ENCODE measurements around the gene CBARP. TPM values are rescaled to one million over a fixed set of nuclear protein-coding genes. Genes with fewer than 3 reads are reported as not detected.

Gene CBARP
- total RNA-seq, 1 experiment from 2014 or later = 28.4 TPM

DNA sequence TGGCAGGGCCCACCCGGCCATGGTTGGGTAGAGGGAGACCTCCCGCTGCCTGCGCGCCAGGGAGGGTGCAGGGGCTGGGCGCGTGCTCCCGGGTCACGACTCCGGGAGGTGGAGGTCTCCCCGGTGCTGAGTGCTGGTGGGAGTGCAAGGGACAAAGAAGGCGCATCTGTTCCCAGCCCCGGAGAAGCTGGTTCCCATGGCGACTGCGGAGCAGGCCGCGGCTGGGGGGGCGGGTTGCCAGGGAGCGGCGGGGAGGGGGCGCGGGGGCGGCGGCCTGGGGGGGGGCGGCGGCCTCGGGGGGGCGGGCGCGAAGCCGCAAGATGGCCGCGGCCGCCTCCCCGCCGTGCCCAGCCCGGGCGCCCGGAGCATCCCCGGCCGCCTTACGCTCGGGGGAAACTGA is 1.2 kb downstream of the CBARP start:
- Histone ChIP-seq H3K4ac (ENCODE audit: low read depth, low read length) (no peak overlapping the region), H3K9ac (ENCODE audit: extremely low read depth, insufficient read length, low read length) (no peak overlapping the region), H4K91ac (ENCODE audit: insufficient read length, low read depth, low read length) (no peak overlapping the region), H3K23ac (ENCODE audit: insufficient read length, low read depth, low read length) (no peak overlapping the region), H3K79me2 (ENCODE audit: insufficient read depth, low read length) (no peaks in the 10 kb centered on the region), H3K9me3 (ENCODE audit: control insufficient read depth, low read depth, low read length) (no peaks in the 10 kb centered on the region), H2BK120ac (ENCODE audit: low read depth, low read length, poor library complexity, severe bottlenecking) (no peak overlapping the region), H2AFZ (ENCODE audit: low read length) (no peak overlapping the region), H3K23me2 (ENCODE audit: insufficient read length, low read depth, low read length, poor library complexity, severe bottlenecking) (peaks cover 11% of the 10 kb centered on the region), H2BK20ac (ENCODE audit: low read depth, low read length, poor library complexity, severe bottlenecking) (no peak overlapping the region), H3K14ac (ENCODE audit: insufficient read depth, low read length) (no peak overlapping the region; the same call in 1 of the 2 replicates), H3K27ac (ENCODE audit: insufficient read length, low read depth, low read length) (no peak overlapping the region), H3K18ac (ENCODE audit: insufficient read length, low read depth, low read length) (no peak overlapping the region), H4K5ac (ENCODE audit: insufficient read length, low read depth, low read length) (no peak overlapping the region), H4K8ac (replicated peaks; ENCODE audit: insufficient read length, low read depth, low read length) (no peak overlapping the region), H3K4me1 (ENCODE audit: insufficient read depth, low read length) (no peaks in the 10 kb centered on the region), H4K20me1 (ENCODE audit: control insufficient read depth, insufficient read depth, insufficient read length) (no peaks in the 10 kb centered on the region), H2BK12ac (ENCODE audit: insufficient read length, low read depth, low read length) (no peak overlapping the region), H2BK15ac (ENCODE audit: low read depth, low read length) (no peak overlapping the region), H2AK5ac (ENCODE audit: insufficient read length, low read length) (no peak overlapping the region), H3T11ph (ENCODE audit: low read length) (no peak overlapping the region), H3K4me2 (ENCODE audit: insufficient read depth, insufficient read length, low read length) (peak overlapping the region; percentile 53), H2BK5ac (ENCODE audit: insufficient read length, low read length) (no peak overlapping the region), H3K27me3 (ENCODE audit: insufficient read depth, low read length) (no peaks in the 10 kb centered on the region), H3K56ac (ENCODE audit: insufficient read length, low read depth, low read length) (no peak overlapping the region), H3K79me1 (ENCODE audit: insufficient read depth, low read depth, low read length, poor library complexity, severe bottlenecking) (no peaks in the 10 kb centered on the region)
- H3K4me3 Mint-ChIP-seq = peak overlapping the region; percentile 68 to 69; a peak in 4 of 5 replicates
- DNase-seq = no peak
- peaks cover 13 to 16% of the 10 kb centered on the region in 2 experiments for H3K4me1 Mint-ChIP-seq
- H3K9me3 Mint-ChIP-seq = no peaks in the 10 kb centered on the region; a peak in 1 of 5 replicates
- TF ChIP-seq, protein P1, sequence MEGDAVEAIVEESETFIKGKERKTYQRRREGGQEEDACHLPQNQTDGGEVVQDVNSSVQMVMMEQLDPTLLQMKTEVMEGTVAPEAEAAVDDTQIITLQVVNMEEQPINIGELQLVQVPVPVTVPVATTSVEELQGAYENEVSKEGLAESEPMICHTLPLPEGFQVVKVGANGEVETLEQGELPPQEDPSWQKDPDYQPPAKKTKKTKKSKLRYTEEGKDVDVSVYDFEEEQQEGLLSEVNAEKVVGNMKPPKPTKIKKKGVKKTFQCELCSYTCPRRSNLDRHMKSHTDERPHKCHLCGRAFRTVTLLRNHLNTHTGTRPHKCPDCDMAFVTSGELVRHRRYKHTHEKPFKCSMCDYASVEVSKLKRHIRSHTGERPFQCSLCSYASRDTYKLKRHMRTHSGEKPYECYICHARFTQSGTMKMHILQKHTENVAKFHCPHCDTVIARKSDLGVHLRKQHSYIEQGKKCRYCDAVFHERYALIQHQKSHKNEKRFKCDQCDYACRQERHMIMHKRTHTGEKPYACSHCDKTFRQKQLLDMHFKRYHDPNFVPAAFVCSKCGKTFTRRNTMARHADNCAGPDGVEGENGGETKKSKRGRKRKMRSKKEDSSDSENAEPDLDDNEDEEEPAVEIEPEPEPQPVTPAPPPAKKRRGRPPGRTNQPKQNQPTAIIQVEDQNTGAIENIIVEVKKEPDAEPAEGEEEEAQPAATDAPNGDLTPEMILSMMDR (conservative IDR thresholded peaks at IDR 0.05) = no peak
- peaks cover 0 to 28% (median 18%) of the 10 kb centered on the region in 3 experiments; a peak in 5 of 7 replicates for H3K36me3 Mint-ChIP-seq (ENCODE audit: insufficient read depth in 1 of 3, low read depth in 3 of 3)
- WGBS (ENCODE audit: extremely low coverage, insufficient read length, low lambda C conversion rate) = no CpG with 5 or more reads among the region's 42 CpGs
- H3K27ac Mint-ChIP-seq = no peak overlapping the region
- H3K27me3 Mint-ChIP-seq (ENCODE audit: low read depth) = peaks cover 1% of the 10 kb centered on the region

All from H9 (cell line).